ENCODE measurements around the gene HYAL3. TPM values are rescaled to one million over a fixed set of nuclear protein-coding genes. Genes with fewer than 3 reads are reported as not detected.
"Not testable (repeated sequence)": the region's sequence is repeated elsewhere in the genome, so short reads cannot be mapped to it uniquely, and the experiment has no call there.

Gene HYAL3
- total RNA-seq, 2 donors from 2014 or later: 4.1 to 10.7 TPM

DNA sequence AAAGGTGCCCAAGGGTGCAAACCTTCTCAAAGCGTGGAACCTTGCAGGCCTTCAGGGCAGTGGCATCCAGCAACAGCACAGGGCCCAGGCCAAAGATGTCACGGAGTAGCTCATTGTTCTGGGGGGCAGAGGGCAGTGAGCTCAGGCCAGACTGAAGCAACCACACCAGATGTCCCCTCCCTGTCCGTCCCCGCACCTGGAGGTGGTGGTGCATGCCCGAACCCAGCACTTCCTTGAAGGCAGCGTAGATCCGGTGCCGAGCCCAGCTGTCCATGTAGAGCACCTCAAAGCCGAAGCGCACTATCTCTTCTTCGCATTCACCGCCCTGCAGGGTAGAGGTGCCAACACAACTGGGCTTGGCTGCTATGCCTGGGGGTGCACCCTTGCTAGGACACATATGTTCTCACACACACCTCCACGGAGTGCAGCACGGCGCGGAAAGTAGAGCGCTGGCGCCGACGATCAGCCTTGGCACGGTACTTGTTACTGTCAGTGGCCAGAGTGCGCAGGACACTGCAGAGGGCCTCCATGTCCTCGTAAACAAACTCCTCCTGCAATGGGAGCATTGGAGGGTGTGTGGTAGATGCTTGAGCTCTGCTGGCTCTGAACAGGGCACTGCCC is 10.7 kb downstream of the HYAL3 start:
- intact Hi-C loops (cut with DNase I): loop anchor here (10.0 kb wide), 1 partner anchor 1154 kb away; the partner anchor contains the start of gene LAMB2
- no peak overlapping the region for H3K27ac ChIP-seq
- H3K4me3 ChIP-seq: no peak overlapping the region
- H3K4me1 ChIP-seq (replicated peaks): peaks cover 5% of the 10 kb centered on the region
- WGBS: 96% methylated on average over 23 of the region's 23 CpGs
- TF ChIP-seq, protein P1, sequence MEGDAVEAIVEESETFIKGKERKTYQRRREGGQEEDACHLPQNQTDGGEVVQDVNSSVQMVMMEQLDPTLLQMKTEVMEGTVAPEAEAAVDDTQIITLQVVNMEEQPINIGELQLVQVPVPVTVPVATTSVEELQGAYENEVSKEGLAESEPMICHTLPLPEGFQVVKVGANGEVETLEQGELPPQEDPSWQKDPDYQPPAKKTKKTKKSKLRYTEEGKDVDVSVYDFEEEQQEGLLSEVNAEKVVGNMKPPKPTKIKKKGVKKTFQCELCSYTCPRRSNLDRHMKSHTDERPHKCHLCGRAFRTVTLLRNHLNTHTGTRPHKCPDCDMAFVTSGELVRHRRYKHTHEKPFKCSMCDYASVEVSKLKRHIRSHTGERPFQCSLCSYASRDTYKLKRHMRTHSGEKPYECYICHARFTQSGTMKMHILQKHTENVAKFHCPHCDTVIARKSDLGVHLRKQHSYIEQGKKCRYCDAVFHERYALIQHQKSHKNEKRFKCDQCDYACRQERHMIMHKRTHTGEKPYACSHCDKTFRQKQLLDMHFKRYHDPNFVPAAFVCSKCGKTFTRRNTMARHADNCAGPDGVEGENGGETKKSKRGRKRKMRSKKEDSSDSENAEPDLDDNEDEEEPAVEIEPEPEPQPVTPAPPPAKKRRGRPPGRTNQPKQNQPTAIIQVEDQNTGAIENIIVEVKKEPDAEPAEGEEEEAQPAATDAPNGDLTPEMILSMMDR (IDR thresholded peaks at IDR 0.05): no peak
- no peak for TF ChIP-seq POLR2A (IDR thresholded peaks at IDR 0.05)
- no peak for TF ChIP-seq POLR2AphosphoS5 (IDR thresholded peaks at IDR 0.05)
- no peaks in the 10 kb centered on the region for H3K9me3 ChIP-seq
- no peak for DNase-seq (ENCODE audit: low spot score)
- no peaks in the 10 kb centered on the region for H3K27me3 ChIP-seq (replicated peaks; ENCODE audit: insufficient read depth)
- H3K36me3 ChIP-seq: peaks cover 11 to 22% of the 10 kb centered on the region in 2 donors

DNA sequence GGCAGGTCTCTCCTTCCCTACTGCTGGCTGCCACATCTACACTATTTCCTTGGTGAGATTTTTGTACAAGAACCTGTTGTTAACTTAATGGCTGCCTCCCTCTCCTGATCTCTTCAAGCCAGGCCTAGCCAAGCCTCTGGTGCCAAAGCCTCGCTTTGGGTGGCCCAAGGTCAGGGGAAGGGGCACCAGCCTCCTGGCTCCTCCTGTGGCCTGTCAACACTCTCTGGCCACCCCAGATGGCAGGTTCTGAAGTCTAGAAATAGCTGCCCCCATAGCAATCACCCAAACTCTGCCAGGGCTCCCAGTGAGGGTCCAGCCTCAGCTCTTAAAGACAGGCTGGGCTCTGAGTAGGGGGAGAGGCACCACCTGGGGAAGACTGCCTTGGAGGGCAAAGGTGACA is 11.9 kb downstream of the HYAL3 start:
- H3K27me3 ChIP-seq (replicated peaks; ENCODE audit: insufficient read depth): no peaks in the 10 kb centered on the region
- intact Hi-C loops (cut with DNase I): loop anchor here (10.0 kb wide), 1 partner anchor 1152 kb away; the partner anchor contains the start of gene LAMB2
- no peak overlapping the region for H3K4me3 ChIP-seq
- H3K36me3 ChIP-seq: peaks cover 11 to 22% of the 10 kb centered on the region in 2 donors
- 91% methylated on average over 1 of the region's 1 CpG for WGBS
- TF ChIP-seq POLR2AphosphoS5 (IDR thresholded peaks at IDR 0.05) (no peak), POLR2A (IDR thresholded peaks at IDR 0.05) (no peak)
- TF ChIP-seq, protein P1 (IDR thresholded peaks at IDR 0.05): no peak
- no peak for DNase-seq (ENCODE audit: low spot score)
- no peaks in the 10 kb centered on the region for H3K4me1 ChIP-seq (replicated peaks)
- no peak overlapping the region for H3K27ac ChIP-seq
- no peaks in the 10 kb centered on the region for H3K9me3 ChIP-seq

DNA sequence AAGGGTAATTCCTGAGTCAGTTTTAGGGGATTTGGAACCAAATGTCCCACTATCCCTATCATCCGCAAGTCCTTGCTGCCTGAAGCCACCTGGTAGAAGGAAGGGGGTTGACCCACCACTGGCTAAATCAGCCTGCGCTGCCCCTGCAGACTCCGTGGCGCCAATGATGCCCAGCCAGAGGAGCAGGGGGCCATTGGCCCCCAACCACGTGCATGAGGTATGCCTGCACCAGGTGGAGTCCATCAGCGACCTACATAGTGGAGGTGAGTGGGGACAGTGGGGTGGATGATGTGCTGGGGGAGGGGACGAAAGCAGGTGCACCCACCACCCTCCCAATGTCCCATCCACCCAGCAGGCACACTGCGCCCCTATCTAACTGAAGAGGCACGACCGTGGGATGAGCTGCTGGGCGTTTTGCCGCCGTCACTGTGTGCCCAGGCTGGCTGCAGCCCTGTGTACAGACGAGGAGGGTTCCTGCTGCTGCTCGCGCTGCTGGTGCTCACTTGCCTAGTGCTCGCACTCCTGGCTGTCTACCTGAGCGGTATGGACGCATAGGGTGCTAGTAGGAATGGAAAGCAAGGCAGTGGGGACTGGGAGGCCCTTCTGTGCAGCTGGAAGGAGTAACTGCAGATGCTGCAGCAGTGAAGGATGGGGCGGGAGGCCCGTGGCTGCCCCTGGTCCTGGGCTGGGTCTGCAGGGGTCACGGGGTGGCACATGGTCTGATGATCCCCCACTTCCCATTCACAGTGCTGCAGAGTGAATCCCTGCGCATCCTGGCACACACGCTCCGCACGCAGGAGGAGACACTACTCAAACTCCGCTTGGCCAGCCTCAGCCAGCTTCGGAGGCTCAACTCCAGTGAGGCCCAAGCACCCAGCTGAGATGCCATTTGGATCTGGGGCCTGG is 12.6 kb downstream of the HYAL3 start:
- 84% methylated on average over 28 of the region's 28 CpGs for WGBS
- no peak for TF ChIP-seq POLR2AphosphoS5 (IDR thresholded peaks at IDR 0.05)
- no peak for TF ChIP-seq POLR2A (IDR thresholded peaks at IDR 0.05)
- TF ChIP-seq, protein P1 (IDR thresholded peaks at IDR 0.05): no peak
- Histone ChIP-seq H3K27me3 (replicated peaks; ENCODE audit: insufficient read depth) (no peaks in the 10 kb centered on the region), H3K4me3 (no peak overlapping the region), H3K4me1 (replicated peaks) (no peaks in the 10 kb centered on the region), H3K36me3 (peaks cover 11 to 22% of the 10 kb centered on the region in 2 donors), H3K27ac (no peak overlapping the region), H3K9me3 (no peaks in the 10 kb centered on the region)
- intact Hi-C loops (cut with DNase I): loop anchor here (10.0 kb wide), 1 partner anchor 1152 kb away; the partner anchor contains the start of gene LAMB2
- no peak for DNase-seq (ENCODE audit: low spot score)

DNA sequence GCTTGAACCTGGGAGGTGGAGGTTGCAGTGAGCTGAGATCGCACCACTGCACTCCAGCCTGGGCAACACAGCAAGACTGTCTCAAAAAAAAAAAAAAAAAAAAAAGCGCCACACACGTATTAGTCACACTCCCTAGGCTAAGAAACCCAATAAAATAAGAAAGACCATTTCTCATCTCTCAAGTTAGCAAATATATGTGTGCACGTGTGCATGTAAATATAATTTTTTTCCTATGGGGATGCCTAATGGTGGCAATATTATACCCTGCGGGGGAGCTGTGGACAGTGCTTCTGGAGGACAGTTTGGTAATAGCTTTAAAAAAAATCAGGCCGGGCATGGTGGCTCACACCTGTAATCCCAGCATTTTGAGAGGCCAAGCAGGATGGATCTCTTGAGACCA is 15.1 kb downstream of the HYAL3 start:
- not testable (repeated sequence) for H3K4me3 ChIP-seq; H3K9me3 ChIP-seq; DNase-seq (ENCODE audit: low spot score); H3K27ac ChIP-seq; H3K4me1 ChIP-seq (replicated peaks); H3K27me3 ChIP-seq (replicated peaks; ENCODE audit: insufficient read depth)
- 82% methylated on average over 6 of the region's 6 CpGs for WGBS
- intact Hi-C loops (cut with DNase I): loop anchor here (10.0 kb wide), 1 partner anchor 1149 kb away; the partner anchor contains the start of gene LAMB2
- peaks cover 6 to 13% of the 10 kb centered on the region in 2 donors for H3K36me3 ChIP-seq

DNA sequence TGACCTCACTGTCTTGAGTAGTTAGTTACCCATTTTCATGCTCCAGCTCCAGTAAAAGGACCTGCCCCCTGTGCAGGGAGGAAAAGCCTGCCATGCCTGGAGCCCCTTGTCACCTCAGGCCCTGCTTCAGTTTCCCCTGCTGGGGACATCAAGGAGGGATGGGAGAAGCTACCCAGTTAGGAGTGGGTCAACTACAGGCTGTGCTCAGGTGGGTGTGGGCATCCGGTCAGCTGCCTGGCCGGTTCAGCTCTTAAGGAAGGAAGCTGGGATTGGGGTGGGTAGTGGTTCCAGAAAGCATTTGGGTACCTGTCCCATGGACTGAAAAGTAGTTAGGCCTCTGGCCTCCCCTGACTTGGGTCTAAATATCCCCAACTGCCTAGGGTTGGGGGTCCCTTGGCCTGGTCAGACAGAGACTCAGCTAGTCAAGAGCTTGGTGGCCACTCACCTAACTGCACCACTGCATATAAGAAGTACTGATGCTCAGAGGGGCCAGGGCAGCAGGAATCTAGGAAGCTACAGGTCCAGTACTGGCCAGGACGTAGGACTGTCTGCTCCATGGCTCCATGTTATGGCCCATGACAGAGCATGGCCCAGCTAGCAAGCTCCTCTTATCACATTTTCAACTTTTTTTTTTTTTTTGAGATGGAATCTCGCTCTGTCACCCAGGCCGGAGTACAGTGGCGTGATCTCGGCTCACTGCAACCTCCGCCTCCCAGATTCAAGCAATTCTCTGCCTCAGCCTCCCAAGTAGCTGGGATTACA is 19.8 kb downstream of the HYAL3 start:
- H3K36me3 ChIP-seq: no peaks in the 10 kb centered on the region
- H3K9me3 ChIP-seq: no peaks in the 10 kb centered on the region
- no peak for TF ChIP-seq POLR2A (IDR thresholded peaks at IDR 0.05)
- no peak for TF ChIP-seq POLR2AphosphoS5 (IDR thresholded peaks at IDR 0.05)
- TF ChIP-seq, protein P1 (IDR thresholded peaks at IDR 0.05): no peak
- H3K27me3 ChIP-seq (replicated peaks; ENCODE audit: insufficient read depth): no peaks in the 10 kb centered on the region
- intact Hi-C loops (cut with DNase I): loop anchor here (10.0 kb wide), 1 partner anchor 1145 kb away; the partner anchor contains the start of gene LAMB2
- H3K27ac ChIP-seq: no peak overlapping the region
- 91% methylated on average over 8 of the region's 8 CpGs for WGBS
- H3K4me3 ChIP-seq: no peak overlapping the region
- no peak for DNase-seq (ENCODE audit: low spot score)
- H3K4me1 ChIP-seq (replicated peaks): no peaks in the 10 kb centered on the region

Measured in prostate gland (tissue), 2 donors.